Caki2 (cell line): ENCODE measurements around the gene TRPM3. TPM values are rescaled to one million over a fixed set of nuclear protein-coding genes. Genes with fewer than 3 reads are reported as not detected.

Experiments
- DNase-seq: peaks from one replicate; pipeline ENCODE4 v3.0.0-alpha.2; 2015; ENCODE audit warnings: low read depth
- in situ Hi-C: cut with HindIII; loops from 2 replicates; pipeline ENCODE4 v1.10.0; 2016; ENCODE audit warnings: low sequenced_read_pairs, low pct_unique_long_range_greater_than_20kb, mixed read lengths
- total RNA-seq: library from RNA; depleted of rRNA; stranded (reverse); fragments of >200 nt; shearing (Covaris generic); gene quantifications from 2 replicates; pipeline ENCODE4 v1.2.3, GENCODE V29; 2014; ENCODE audit warnings: low replicate concordance

Gene TRPM3
- total RNA-seq, 1 experiment from 2014 or later, result 0.37 TPM

DNA sequence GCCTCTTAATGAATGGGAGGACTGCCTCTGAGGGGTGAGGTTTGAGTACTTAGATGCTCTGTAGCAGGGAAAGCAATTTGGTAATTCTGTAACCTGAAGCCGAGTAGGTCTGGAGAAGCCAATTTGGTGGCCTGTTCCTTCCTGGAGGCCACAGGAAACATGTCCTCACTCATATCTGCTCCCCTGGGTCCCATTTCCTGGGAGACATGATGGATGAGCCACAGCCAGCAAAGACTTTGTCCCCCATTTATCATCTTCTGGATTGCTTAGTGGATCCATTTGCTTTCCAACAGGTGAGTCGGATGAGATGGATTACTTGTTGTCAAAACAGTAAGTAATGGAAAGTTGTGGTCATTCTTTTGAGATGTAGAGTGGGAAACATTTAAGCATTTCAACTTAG, 607.1 kb downstream of the TRPM3 start:
- DNase-seq, result no peak
- in situ Hi-C loops, result no loop called here

DNA sequence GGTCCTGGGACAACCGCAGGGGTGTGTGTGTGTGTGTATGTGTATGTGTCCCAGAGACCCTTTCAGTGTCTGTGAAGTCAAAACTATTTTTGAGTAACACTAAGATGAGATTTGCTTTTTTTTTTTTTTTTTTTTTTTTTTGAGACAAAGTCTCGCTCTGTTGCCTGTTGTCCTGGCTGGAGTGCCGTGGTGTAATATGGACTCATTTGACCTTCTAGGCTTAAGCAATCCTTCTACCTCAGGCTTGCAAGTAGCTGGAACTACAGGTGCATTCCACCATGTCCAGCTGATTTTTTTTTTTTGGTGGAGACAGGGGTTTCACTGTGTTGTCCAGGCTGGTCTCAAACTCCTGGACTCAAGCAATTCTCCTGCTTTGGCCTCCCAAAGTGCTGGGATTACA, 609.6 kb downstream of the TRPM3 start:
- in situ Hi-C loops, result no loop called here
- no peak for DNase-seq

DNA sequence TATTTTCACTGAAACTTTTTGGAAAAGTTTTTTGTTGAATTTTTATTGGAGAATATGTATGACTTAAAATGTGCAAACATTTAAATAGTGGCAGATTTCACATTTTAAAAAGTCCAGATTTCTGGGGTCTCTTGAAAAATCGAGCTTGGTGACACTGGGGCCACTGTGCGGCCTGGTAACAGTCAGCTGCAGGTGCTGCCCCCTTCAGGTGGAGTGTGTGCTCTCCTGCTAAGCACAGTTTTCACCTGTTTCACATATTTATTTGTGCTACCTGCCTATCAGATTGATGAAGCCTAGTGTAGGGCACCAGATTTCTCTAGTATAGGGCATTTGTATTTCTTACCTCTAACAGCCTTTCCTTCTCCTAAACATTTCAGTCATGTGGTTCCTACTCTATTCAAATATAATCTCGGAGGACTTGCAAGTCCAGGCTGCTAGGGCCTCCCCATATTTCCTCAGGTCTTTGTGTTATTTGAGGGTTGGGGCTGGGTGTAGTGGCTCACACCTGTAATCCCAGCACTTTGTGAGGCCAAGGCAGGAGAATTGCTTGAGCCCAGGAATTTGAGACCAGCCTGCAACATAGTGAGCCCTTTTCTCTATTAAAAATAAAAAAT, 611.2 kb downstream of the TRPM3 start:
- no peak for DNase-seq
- in situ Hi-C loops, result no loop called here

DNA sequence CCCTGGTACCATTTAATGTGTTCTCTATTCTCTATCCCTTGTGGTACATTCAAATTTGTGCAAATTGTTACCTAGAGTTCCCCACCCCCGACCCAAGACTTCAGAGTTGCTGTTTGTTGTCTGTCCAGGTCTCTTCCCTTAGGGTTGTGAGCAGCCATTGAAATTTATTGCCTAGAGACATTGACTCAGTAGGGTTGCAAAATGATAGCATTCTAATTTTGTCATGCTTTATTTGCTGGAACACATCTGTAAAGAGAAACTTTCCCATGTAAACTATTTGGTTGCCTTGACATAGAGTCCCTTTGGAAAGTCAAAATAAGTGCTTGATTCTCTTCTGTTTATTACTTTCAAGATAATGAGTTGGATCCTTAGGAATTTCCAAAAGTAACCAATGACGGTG, 615.3 kb downstream of the TRPM3 start:
- in situ Hi-C loops, result no loop called here
- DNase-seq, result no peak

DNA sequence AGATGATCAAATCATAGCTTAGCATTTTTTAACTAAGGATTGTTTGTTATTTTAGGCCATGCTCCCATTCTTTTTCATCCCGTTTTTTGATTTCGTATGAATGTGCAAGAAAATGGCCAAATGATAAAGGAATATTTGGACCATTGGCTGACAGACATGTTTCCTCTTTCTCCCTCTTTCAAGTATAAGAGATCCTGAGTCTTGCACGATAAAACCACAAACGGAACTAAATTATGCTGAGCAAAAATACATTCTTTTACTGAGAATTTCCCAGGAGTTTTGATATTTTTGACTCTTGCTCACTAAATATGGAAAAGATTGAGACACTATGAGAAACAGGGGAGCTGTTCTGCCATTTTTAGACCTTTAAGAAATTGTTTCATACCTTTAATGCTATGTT, 616.6 kb downstream of the TRPM3 start:
- no peak for DNase-seq
- in situ Hi-C loops, result no loop called here

DNA sequence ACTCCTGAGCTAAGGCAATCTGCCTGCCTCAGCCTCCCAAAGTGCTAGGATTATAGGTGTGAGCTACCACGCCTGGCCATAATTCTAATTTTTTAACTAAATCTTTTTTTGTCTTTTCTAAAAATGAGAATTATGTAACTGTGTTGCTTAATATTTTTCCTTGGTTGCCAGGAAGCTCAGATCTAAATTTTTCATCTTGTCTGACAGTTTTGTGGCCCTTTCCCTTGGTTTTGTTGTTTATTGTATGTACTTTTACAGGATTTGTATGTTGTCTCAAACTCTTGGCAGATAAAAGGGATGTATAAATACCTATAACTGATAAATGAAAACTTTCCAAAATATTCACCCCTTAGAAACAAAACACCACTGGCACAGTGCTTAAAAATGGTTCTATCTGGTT, 618.7 kb downstream of the TRPM3 start:
- in situ Hi-C loops, result no loop called here
- DNase-seq, result no peak

DNA sequence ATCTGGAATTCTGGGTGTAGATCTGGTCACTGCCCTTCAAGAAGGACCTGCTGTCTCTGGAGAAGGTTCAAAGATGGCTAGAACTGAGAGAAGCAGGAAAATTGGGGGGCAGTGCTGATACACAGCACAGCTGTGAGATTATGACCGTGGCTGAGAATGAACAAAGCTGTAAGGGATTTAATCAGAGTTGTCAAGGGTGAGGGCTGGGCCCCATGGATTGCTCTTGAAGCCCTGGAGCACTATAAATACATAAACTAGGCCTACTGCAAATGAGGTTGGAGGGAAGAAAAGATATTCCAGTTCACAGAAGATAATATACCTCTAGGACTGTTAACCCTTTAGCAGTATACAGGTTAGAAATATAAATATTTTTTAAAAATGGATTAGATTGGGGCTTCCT, 620.6 kb downstream of the TRPM3 start:
- no peak for DNase-seq
- in situ Hi-C loops, result no loop called here

DNA sequence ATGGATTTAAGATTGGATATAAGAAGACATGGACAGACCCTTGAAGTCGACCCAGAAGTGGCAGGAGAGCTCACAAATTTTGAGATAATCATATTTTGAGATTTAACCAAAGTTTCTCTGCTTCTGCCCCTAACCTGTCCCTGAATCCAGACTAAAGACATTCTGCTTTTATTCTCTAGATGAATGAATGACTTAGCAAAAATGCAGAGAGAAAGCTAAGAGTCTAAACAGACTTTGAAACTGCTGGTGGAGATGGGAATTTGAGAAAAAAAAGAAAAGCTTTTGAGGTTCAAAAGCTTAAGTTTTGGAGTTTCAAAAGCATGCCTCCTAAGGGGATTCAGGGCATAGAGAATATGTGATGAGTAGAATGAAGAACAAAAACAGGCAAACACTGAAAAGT, 621.8 kb downstream of the TRPM3 start:
- in situ Hi-C loops, result no loop called here
- no peak for DNase-seq

DNA sequence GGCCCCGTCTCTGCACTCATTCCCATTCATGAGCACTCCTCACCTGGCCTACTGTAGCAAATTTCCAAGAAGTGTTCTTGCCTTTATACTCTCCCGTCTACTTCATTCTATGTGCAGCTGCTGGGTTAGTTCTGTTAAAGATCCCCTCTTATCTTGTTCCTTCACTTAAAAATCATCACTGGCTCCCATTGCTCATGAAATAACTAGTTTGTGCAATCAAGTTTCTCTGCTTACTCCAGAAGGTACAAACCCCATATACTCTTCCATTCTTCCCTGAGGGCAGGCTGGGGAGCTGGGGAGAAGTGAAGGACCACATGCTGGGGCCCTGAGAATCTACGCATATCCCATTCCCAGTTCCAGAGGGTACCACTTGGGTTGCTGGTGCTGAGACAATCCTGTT, 622.6 kb downstream of the TRPM3 start:
- in situ Hi-C loops, result no loop called here
- no peak for DNase-seq

DNA sequence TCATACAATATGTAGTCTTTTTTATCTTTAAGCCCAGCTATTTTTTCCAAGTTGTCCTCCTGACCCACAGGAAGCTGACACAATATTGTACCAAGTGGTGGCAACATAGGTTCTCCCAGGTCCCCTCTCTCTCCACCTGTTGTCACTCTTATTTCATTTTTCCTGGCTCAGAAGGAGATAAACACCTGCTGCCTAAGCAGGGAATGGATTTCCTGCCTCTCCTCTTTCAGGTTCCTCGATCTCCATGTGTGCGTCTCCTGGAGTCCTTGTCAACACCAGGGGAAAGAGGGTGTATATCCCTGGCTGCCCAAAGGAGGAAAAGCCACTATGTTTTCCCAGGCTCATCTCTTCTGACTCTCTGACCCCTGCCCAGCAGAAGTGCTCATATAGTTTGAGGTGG, 625.2 kb downstream of the TRPM3 start:
- no peak for DNase-seq
- in situ Hi-C loops, result no loop called here

DNA sequence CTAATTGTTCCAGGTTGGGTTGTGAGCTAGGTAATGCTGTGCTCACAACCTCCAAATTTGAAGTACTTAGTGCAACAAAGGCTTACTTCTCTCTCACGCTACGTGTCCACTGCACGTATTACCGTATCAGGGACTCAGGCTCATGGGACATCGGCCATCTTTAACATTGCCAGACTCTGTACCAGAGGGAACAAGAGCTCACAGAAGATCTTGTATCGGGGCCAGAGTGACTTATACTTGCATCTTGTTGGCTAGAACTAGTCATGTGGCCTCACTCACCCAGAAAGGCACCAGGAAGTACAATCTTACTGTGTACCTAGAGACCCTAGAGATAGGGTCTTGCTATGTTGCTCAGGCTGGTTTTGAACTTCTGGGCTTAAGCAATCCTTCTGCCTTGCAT, 625.9 kb downstream of the TRPM3 start:
- in situ Hi-C loops, result no loop called here
- DNase-seq, result no peak

DNA sequence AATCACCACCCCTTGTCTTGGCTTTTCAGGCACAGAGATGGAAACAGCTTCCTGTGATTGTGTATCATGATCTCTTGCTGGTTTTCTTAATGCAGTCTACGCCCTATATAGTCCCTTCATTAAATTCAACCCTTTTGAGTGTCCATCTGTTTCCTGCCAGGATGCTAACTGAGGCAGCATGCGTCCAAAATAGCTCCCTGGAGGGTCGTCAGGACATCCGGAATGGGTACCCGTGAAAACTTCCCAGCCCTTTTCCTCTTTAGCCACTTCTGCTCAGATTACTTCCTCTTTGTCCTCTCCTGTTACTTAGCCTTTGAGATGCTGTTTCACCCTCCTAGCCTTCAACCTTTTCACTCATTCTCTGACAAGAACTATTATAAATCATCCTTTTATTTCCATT, 627.2 kb downstream of the TRPM3 start:
- no peak for DNase-seq
- in situ Hi-C loops, result no loop called here

DNA sequence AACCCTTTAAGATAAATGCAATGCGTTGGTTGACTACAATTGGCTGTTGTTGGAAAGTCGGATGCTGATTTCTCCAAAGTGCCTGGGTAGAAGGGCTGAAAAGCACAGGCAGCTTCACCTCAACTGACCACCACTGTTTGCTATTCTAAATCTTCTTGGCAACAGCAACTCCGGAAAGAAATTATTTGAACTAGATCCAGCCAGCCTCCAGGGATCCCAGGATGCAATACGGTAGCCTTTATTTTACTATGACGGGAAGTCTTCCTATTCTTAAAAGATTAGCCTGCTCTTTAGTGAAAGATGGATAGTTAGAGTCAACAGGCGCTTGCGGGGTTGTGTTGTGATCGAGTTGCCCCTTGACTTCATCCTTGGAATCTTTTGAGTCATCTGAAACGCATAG, 628.4 kb downstream of the TRPM3 start:
- in situ Hi-C loops, result no loop called here

DNA sequence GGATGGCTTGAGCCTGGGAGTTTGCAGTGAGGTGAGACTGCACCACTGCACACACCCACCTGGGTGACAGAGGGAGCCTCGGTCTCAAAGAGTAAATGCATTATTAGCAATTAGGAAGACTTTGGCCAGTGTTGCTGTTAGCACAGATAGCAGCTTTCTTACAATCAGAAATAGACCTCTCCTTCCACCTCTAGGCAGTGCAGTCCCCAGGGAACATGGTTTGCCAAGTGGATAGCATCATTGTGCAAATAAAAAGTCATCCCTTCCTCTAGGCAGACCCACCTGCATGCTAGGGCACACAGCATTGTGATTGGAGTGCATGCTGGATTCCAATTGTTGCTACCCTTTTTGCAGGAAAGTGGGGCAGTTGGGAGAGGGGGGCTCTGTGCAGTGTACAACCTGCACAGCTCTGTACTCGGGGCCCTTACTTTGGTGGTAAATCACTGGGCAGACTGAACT, 629.1 kb downstream of the TRPM3 start:
- DNase-seq, result no peak
- in situ Hi-C loops, result no loop called here

More for the DNA sequence above, 628.4 kb downstream of the TRPM3 start:
- DNase-seq, result no peak

DNA sequence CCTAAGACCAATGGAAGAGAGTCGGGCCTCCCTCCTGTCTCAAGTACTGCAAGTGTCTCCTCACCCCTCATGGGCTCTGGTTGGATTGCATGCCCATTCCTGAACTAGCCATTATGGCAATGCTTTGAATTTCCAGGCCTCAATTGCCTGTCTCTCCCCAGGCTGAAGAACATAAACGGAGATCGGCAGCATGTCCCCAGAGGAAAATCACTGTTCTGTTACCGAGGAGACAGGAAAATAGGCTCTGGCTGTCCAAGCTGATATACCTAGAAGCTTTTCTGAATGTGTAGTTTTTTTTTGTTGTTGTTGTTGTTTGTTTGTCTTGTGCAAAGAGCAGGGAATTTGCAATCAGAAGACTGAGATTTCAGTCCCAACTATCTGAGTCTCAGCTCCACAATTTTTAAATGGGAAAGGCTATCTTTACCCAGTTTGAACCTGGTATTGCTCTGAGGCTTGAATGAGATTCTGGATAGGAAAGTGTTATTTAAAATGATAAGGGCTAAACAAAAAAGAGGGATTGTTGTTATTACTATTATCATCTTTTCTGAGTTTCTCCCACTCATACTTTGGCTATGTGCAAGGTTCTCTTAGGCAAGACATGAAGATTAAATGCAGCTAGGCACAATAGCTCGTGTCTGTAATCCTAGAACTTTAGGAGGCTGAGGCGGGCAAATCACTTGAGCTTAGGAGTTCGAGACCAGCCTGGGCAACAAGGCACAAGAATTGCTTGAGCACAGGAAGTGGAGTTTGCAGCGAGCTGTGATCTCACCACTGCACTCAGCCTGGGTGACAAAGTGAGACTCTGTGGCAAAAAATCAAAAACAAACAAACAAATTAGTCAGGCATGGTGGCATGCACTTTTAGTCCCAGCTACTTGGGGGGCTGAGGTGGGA, 629.7 kb downstream of the TRPM3 start:
- in situ Hi-C loops, result no loop called here
- DNase-seq, result no peak

DNA sequence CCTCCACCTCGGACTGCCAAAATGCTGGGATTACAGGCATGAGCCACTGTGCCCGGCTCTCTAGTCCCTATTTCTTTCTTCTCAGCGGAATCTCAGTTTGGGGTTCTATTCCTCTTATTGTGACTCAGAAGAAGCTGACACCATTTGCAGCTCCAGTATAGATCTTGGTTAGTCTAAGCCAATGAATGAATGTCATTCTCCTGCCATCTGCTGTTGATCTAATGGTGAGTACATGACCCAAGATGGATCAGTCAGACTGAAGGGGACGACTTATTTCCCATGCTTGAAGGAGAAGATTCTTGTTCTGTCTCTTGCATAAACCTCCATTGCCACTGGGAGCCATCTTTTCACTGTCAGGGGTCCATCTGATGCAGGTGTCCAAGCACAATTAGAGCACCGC, 630.9 kb downstream of the TRPM3 start:
- no peak for DNase-seq
- in situ Hi-C loops, result no loop called here

DNA sequence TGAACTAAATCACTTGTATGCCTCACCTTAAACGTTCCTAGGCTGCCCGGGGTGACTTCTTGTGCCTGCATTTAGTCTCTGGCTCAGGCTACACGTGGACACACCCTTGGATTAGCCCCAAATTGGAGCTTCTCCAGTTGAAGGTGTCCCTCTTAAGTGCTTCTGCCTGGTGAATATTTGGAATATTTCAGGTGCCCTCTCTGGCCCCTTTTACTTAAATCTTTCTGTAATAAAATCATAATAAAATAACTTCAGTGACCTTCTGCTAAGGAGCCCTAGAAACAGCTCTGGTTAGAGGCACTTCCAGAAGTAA, 632.7 kb downstream of the TRPM3 start:
- DNase-seq, result no peak
- in situ Hi-C loops, result no loop called here

DNA sequence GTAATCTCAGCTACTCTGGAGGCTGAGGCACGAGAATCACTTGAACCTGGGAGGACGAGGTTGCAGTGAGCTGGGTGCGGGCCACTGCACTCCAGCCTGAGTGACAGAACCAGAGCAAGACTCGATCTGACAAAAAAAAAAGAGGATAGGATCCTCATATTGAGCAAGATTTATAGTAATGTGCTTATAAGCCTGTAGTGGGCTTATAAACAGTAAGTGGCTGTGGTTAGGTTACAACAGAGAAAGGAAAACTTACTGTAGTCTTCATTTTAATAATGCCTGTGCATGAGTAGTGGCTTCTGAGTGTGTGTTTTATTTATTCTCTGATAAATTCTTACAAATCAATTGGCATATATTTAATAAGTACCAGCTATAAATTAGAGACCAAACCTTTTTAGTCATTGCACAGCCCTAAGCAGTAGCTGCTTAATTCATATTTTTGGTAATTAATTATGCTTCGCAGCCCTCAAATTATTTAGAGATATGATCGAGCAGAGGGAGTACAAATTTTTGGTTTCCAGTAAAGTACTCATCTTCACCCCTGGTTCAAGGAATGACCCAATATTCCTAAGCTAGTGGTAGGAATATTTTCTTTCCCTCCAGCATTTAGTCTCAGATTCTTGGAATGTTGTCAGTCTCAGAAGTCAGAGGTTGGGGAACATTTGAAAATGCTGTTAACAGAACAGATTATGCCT, 633.2 kb downstream of the TRPM3 start:
- no peak for DNase-seq
- in situ Hi-C loops, result no loop called here

DNA sequence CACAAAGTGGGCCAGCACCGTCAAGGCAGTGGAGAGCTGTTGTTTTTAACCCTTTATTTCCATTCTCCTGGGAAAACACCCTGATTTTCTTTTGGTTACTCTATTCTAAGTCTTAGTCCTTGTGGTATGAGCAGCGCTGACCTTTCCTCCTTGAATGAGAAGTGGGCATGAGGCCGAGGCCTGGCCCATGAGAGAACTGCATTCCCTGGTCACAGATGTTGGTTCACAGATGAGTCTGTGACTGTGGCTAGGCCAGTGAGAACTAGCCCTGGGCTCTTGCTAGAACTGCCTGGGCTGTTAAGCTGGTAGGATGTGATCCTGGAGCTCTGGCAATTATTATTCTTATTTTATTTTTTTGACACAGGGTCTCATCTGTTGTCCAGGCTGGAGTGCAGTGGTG, 635.3 kb downstream of the TRPM3 start:
- in situ Hi-C loops, result no loop called here
- DNase-seq, result no peak
